ENCODE data around the gene HK1.

GRCh38 chr10:69240455-69240854, 37.8 kb upstream of the HK1 start:
- TF ChIP-seq CTCF (IDR thresholded peaks at IDR 0.05) (no peak), POLR2A (IDR thresholded peaks at IDR 0.05) (no peak)
